Tibial artery (tissue), 4 donors: Measurements from ENCODE around the gene NOS1.

ENCODE experiments used
- DNase-seq, 2 donors: peaks; one replicate each; pipeline ENCODE4 v3.0.0-alpha.2; 2019
- H3K27ac ChIP-seq, 2 donors: fragments of 200-600 bp; sonication (generic) in 1 of 2; 1 replicate in 1 of 2; 2 replicates in 1 of 2; pipeline ENCODE4 v1.5.1; 2018 to 2019; ENCODE audit warnings: mild to moderate bottlenecking in 1 of 2
- H3K27me3 ChIP-seq, 2 donors: fragments of 200-600 bp; sonication (generic) in 1 of 2; one replicate each; pipeline versions ENCODE4 v1.5.1 to v1.6.0; 2016 to 2019
- H3K36me3 ChIP-seq, 3 donors: fragments of 200-600 bp; sonication (generic) in 2 of 3; one replicate each; pipeline ENCODE4 v1.5.1; 2016 to 2019; ENCODE audit warnings: mild to moderate bottlenecking in 2 of 3
- H3K4me1 ChIP-seq, 4 donors: fragments of 200-600 bp; sonication (generic) in 2 of 4; 1 replicate in 3 of 4; 2 replicates in 1 of 4; pipeline ENCODE4 v1.5.1; 2016 to 2019
- H3K4me3 ChIP-seq, 2 donors: fragments of 200-600 bp; sonication (generic) in 1 of 2; 1 replicate in 1 of 2; 2 replicates in 1 of 2; pipeline ENCODE4 v1.5.1; 2018 to 2019; ENCODE audit warnings: mild to moderate bottlenecking in 2 of 2
- H3K9me3 ChIP-seq, 3 donors: fragments of 200-600 bp; sonication (generic) in 1 of 3; one replicate each; pipeline ENCODE4 v1.5.1; 2016 to 2019
- intact Hi-C: fragments of 100-400 bp; cut with DNase I; formaldehyde crosslinking; loops from one replicate; pipeline ENCODE4 v1.15.0; 2023; ENCODE audit warnings: low total_unique reads
- TF ChIP-seq, protein P1 (sequence below), 2 experiments: fragments of 200-600 bp in 1 of 2; fragments of 450-650 bp in 1 of 2; IDR thresholded peaks; one replicate each; pipeline ENCODE4 v1.5.1; 2017 to 2019; ENCODE audit warnings: antibody characterized with exemption in 2 of 2, mild to moderate bottlenecking in 1 of 2, moderate library complexity in 1 of 2

NOS1 gene

DNA sequence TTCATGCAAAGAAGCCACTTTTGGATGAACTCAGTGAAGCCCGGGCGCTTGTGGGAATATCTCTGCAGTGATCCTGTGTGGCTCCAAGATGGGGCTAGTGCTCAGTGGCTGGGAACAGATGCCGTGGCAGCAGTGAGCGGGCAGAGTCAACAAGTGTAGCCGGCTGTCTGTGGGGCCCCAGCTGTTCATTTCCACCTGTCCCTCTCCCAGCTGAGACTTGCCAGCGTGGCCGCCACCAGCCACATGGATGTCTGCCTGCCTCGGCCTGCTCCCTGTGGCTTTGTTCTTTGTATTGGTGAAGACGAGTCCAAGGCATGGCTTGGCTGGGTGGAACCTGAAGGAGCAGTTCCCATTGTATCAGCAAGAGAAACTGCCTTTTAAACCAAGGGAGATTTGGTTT lies 77.3 kb downstream of the NOS1 start:
- intact Hi-C loops = no loop called here
- no peak overlapping the region for H3K27ac ChIP-seq
- no peaks in the 10 kb centered on the region for H3K36me3 ChIP-seq
- H3K4me1 ChIP-seq = no peaks in the 10 kb centered on the region
- no peaks in the 10 kb centered on the region for H3K9me3 ChIP-seq
- TF ChIP-seq, protein P1, sequence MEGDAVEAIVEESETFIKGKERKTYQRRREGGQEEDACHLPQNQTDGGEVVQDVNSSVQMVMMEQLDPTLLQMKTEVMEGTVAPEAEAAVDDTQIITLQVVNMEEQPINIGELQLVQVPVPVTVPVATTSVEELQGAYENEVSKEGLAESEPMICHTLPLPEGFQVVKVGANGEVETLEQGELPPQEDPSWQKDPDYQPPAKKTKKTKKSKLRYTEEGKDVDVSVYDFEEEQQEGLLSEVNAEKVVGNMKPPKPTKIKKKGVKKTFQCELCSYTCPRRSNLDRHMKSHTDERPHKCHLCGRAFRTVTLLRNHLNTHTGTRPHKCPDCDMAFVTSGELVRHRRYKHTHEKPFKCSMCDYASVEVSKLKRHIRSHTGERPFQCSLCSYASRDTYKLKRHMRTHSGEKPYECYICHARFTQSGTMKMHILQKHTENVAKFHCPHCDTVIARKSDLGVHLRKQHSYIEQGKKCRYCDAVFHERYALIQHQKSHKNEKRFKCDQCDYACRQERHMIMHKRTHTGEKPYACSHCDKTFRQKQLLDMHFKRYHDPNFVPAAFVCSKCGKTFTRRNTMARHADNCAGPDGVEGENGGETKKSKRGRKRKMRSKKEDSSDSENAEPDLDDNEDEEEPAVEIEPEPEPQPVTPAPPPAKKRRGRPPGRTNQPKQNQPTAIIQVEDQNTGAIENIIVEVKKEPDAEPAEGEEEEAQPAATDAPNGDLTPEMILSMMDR (IDR thresholded peaks at IDR 0.05) = no peak
- H3K27me3 ChIP-seq = no peaks in the 10 kb centered on the region
- no peak overlapping the region for H3K4me3 ChIP-seq
- no peak for DNase-seq

DNA sequence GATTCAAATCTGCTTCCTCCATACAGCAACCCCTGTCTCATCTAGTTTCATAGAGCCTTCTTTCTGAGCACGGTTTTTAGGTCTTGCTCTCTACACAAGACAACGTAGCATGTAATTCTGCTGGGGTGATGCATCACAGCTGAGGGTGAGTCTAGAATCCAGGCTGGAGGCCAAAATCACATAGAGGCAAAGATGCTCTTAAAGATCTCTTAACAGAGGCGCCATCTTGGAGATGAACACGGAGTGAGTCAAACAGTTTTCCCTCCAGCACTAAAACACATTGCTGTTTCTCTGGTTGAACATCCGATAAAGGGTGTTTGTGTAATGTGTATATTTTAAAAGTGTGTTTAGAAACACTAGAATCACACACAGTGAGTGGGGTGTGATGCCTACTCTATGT lies 78.9 kb downstream of the NOS1 start:
- intact Hi-C loops = no loop called here

DNA sequence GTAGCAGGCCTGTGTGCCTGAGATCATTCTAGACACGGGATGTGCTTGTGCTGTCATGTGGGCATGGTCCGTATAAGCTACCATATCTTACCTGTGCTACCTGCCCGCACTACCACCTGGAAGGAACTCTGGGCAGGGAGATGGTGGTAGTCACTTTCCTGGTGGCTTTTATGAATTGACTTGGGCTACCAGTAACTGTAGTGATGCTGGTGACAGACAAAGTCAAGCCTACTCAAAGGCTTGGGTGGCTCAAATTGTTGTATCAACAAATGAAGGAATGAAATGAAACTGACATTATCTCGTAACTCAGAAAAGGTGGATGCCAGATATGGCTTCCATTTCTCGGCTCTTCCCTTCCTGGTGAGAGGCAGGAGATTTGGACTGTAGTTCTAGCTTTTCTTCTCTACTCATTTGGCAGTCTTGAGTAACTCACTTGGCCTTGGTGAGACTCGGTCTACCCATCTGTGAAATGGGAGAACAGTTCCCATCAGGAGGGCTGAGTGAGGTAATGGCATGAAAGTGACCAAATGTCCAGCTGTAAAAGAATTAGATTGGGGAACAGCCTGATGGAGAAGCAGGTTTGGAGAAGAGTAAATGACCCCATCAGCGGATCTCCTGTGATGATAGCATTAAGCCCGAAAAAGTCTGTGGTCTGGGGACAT lies 81.3 kb downstream of the NOS1 start:
- intact Hi-C loops = no loop called here
- TF ChIP-seq, protein P1 (IDR thresholded peaks at IDR 0.05) = no peak
- Histone ChIP-seq H3K9me3 (peaks cover 0 to 7% (median 0%) of the 10 kb centered on the region in 3 donors), H3K4me1 (no peaks in the 10 kb centered on the region), H3K27ac (no peak overlapping the region), H3K4me3 (no peak overlapping the region), H3K36me3 (no peaks in the 10 kb centered on the region), H3K27me3 (peaks cover 0 to 8% of the 10 kb centered on the region in 2 donors)
- no peak for DNase-seq

More for the DNA sequence above, 78.9 kb downstream of the NOS1 start:
- no peak for DNase-seq
- Histone ChIP-seq H3K27ac (no peak overlapping the region), H3K9me3 (peaks cover 0 to 7% (median 0%) of the 10 kb centered on the region in 3 donors), H3K4me3 (no peak overlapping the region), H3K4me1 (no peaks in the 10 kb centered on the region), H3K36me3 (no peaks in the 10 kb centered on the region), H3K27me3 (peaks cover 0 to 8% of the 10 kb centered on the region in 2 donors)
- TF ChIP-seq, protein P1 (IDR thresholded peaks at IDR 0.05) = no peak

DNA sequence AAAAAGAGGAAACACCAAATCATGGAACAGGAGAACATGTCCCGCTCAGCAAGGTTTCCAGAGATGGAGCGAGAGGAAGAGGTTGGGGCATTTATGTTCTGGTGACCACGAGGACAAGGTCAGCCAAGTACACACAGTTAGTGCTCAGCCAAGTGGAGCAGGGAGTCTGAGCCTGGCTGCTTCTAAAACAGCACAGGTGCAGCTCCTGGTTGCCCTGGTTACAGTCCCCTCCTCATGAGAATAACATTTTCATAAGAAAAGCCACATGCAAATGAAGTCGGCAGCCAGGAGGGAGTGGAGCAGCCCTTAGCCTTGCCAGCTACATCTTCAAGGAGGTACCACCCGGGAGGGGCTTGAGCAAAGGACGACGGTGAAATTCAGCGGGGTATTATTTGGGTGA lies 81.8 kb downstream of the NOS1 start:
- DNase-seq = no peak
- intact Hi-C loops = no loop called here
- no peaks in the 10 kb centered on the region for H3K4me1 ChIP-seq
- TF ChIP-seq, protein P1 (IDR thresholded peaks at IDR 0.05) = no peak
- no peak overlapping the region for H3K27ac ChIP-seq
- H3K36me3 ChIP-seq = no peaks in the 10 kb centered on the region
- H3K27me3 ChIP-seq = peaks cover 0 to 8% of the 10 kb centered on the region in 2 donors
- peaks cover 0 to 7% (median 0%) of the 10 kb centered on the region in 3 donors for H3K9me3 ChIP-seq
- no peak overlapping the region for H3K4me3 ChIP-seq

DNA sequence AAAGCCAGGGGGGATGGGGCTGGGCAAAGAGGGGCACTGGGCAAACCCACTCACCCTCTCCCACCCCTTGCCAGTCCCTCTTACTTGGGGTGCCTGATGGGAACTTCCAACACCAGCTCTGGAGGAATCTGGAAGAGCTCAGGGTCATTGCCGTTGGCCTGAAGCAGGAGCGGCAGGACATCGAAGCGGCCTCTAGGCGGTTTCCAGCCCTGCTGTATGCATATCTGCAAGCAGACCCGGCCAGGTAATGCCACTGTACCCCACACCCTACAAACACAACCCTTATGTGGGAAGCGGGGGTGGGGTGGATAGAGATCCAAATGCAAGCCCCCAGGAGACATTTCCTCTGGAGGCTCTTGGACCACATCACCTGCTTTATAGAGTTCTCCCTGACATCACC lies 83.6 kb downstream of the NOS1 start:
- peaks cover 0 to 8% of the 10 kb centered on the region in 2 donors for H3K27me3 ChIP-seq
- H3K27ac ChIP-seq = no peak overlapping the region
- TF ChIP-seq, protein P1 (IDR thresholded peaks at IDR 0.05) = no peak

More for the DNA sequence above, 83.6 kb downstream of the NOS1 start:
- Histone ChIP-seq H3K4me1 (no peaks in the 10 kb centered on the region), H3K36me3 (no peaks in the 10 kb centered on the region), H3K9me3 (peaks cover 0 to 7% (median 0%) of the 10 kb centered on the region in 3 donors), H3K4me3 (no peak overlapping the region)
- DNase-seq = no peak
- intact Hi-C loops = no loop called here
